HCEC 1CT (cell line): ENCODE data around the gene MYL7.

Experiments
- DNase-seq: peaks from one replicate; pipeline ENCODE4 v3.0.0-alpha.2; 2017

Gene MYL7

GRCh38 chr7:44098092-44099068 is 42.8 kb downstream of the MYL7 start:
- no peak for DNase-seq

- no peak for DNase-seq
Observed at GRCh38 chr7:44097064-44097932, 43.8 kb downstream of the MYL7 start.

- DNase-seq = no peak
Observed at GRCh38 chr7:44096326-44096881, 44.7 kb downstream of the MYL7 start.

- no peak for DNase-seq
Observed at GRCh38 chr7:44095781-44096180, 45.4 kb downstream of the MYL7 start.

- DNase-seq = no peak
Observed at GRCh38 chr7:44094883-44095592, 46.1 kb downstream of the MYL7 start.

- no peak for DNase-seq
Observed at GRCh38 chr7:44094365-44094764, 46.8 kb downstream of the MYL7 start.

GRCh38 chr7:44093102-44093641 is 48.0 kb downstream of the MYL7 start:
- DNase-seq = no peak
